Spinal cord (tissue), 10 donors: ENCODE results near the gene TRIM9. TPM values are rescaled to one million over a fixed set of nuclear protein-coding genes. Genes with fewer than 3 reads are reported as not detected.

Experiments
- DNase-seq, 6 donors: peaks; one replicate each; pipeline versions ENCODE4 v3.0.0 to v3.0.0-alpha.2; 2013 to 2015; ENCODE audit warnings: low spot score in 6 of 6, low read depth in 4 of 6
- H3K27ac ChIP-seq: one replicate; pipeline ENCODE4 v1.5.1; 2013; ENCODE audit warnings: low read depth, low read length, control low read depth
- H3K27me3 ChIP-seq: one replicate; pipeline ENCODE4 v1.6.1; 2013; ENCODE audit warnings: low read length; ENCODE audit not compliant: control insufficient read depth, insufficient read depth
- H3K36me3 ChIP-seq: one replicate; pipeline ENCODE4 v1.6.1; 2013; ENCODE audit warnings: low read length; ENCODE audit not compliant: control insufficient read depth, insufficient read depth
- H3K4me1 ChIP-seq: one replicate; pipeline ENCODE4 v1.6.1; 2013; ENCODE audit warnings: low read length; ENCODE audit not compliant: control insufficient read depth, insufficient read depth
- H3K4me3 ChIP-seq: one replicate; pipeline ENCODE4 v1.5.1; 2013; ENCODE audit warnings: low read depth, low read length, control low read depth
- H3K9me3 ChIP-seq: one replicate; pipeline ENCODE4 v1.6.1; 2013; ENCODE audit warnings: low read length; ENCODE audit not compliant: control insufficient read depth, insufficient read depth
- WGBS: methylation state at CpG from one replicate; pipeline ENCODE4 v1.1.5; 2013; ENCODE audit warnings: missing lambda C conversion rate; ENCODE audit not compliant: insufficient coverage; 5-methylcytosine and 5-hydroxymethylcytosine counted together
- long read RNA-seq, 4 donors: transcript quantifications; one replicate each; lab custom pipeline, GENCODE V29; 2026
- polyA plus RNA-seq, 2 donors: library from polyadenylated mRNA; unstranded; fragments of 120-200 nt; gene quantifications; one replicate each; pipeline ENCODE4 v1.2.1, GENCODE V29; 2013; ENCODE audit not compliant: insufficient read length in 2 of 2
- total RNA-seq, 2 donors: library from RNA; depleted of rRNA in 1 of 2; stranded (reverse); fragments of 120-200 nt in 1 of 2; fragments of >200 nt in 1 of 2; gene quantifications; one replicate each; pipeline versions ENCODE4 v1.2.3 to v1.2.4, GENCODE V29; 2013 to 2014
- donor health status: healthy.

TRIM9 gene
- total RNA-seq = 10 to 100 TPM; 28.9 to 52.9 TPM
- polyA plus RNA-seq = 100 to 1,000 TPM; 104 to 122 TPM
- long read RNA-seq, donor 1, full-length matches to known transcripts = 10 of 34 reads
- long read RNA-seq, donor 1, partial matches to known transcripts = 24 of 34 reads
- long read RNA-seq, donor 1, other reads (novel, unspliced or antisense) = 0 of 34 reads
- long read RNA-seq, donor 2, full-length matches to known transcripts = 4 of 18 reads
- long read RNA-seq, donor 2, partial matches to known transcripts = 14 of 18 reads
- long read RNA-seq, donor 2, other reads (novel, unspliced or antisense) = 0 of 18 reads
- long read RNA-seq, donor 3, partial matches to known transcripts = 19 of 20 reads
- long read RNA-seq, donor 3, other reads (novel, unspliced or antisense) = 0 of 20 reads
- long read RNA-seq, donor 4 = 0 reads

DNA sequence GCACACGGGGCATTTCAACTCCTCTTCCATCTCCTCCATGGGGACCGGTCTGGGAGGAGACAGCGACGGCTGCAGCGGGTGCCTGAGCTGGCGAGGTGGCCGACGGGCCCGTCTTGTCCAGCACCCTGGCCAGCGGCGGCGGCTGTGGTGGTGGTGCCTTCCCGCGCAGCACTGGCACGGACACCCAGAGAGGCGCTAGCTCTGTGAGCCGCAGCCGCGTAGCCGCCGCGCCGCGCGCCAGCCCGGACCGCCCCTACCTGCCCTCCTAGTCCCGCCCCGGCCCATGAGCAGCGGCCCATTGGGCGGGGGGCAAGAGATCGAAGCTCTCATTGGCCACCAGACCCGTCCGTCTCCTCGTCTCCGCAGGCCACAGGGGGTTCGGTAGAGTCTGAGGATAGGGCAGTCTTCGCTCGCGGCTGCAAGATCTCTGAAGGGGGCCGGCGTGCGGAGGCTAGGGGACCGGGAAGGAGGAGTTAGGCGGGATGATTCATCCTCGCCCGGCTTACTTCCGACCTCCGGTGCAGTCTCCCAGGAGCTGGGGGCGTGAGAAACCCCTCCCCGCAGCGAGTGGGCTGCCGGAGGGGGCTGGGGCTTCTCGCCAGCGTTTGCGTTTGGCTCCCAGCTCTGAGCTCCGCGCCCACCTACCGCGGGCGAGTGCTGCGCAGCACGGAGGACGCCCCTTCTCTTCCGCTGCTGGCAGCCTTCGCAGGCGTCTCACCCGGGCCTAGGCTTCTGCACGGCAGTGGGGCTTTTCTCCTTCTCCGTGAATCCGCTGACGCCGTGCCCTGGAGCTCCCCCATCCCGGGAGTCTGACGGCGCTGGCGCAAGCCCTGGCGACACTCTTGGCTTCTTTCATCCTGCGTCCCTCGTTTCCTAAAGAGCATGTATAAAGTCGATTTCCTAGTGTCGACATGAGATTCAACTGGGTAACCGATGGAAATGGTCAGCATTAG lies at the start of gene TRIM9:
TSS of gene TRIM9 (minus strand) at position 205 of the 953 bp plus-strand sequence. CDS start at position 39, 166 bp downstream.
- Histone ChIP-seq H3K4me1 (peaks cover 26% of the 10 kb centered on the region), H3K27me3 (peaks cover 3% of the 10 kb centered on the region)
- WGBS = 0% methylated on average over 83 of the region's 83 CpGs

DNA sequence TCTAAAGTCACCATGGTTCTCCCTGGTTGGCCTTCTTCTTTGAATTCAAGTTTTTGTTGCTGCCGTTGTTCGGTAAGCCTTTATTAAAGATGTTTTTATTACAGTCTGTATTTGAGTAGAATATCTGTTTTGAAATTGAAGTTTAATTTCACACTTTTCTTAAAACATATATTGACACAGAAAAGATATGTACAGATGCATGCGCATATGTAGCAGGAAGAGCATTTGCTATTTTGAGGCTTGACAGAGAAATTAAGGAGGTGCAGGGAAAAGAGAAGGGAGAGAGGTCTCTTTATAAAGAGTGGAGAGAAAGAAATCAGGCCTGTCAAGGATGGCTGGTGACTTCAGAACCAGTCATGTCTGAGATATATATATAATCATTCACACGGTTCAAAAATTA lies 46.0 kb upstream of the TRIM9 start:
- H3K4me1 ChIP-seq = no peaks in the 10 kb centered on the region
- no peaks in the 10 kb centered on the region for H3K27me3 ChIP-seq
- WGBS = 100% methylated on average over 1 of the region's 4 CpGs
- no peaks in the 10 kb centered on the region for H3K36me3 ChIP-seq
- no peak overlapping the region for H3K27ac ChIP-seq
- peak in 1 of 6 donors; percentile 61 for DNase-seq
- no peaks in the 10 kb centered on the region for H3K9me3 ChIP-seq
- H3K4me3 ChIP-seq = no peak overlapping the region

More for the DNA sequence above, at the start of gene TRIM9:
- Histone ChIP-seq H3K27ac (peak within 1 kb of the TSS; percentile 98), H3K4me3 (peak within 1 kb of the TSS; percentile 90), H3K9me3 (no peaks in the 10 kb centered on the region), H3K36me3 (no peaks in the 10 kb centered on the region)
- peak; percentile 88 to 100 (median 98) for DNase-seq

- Histone ChIP-seq H3K36me3 (no peaks in the 10 kb centered on the region), H3K27ac (no peak overlapping the region), H3K4me1 (no peaks in the 10 kb centered on the region), H3K9me3 (no peaks in the 10 kb centered on the region), H3K4me3 (no peak overlapping the region), H3K27me3 (no peaks in the 10 kb centered on the region)
- no CpG with 5 or more reads among the region's 5 CpGs for WGBS
- DNase-seq = peak in 1 of 6 donors; percentile 90
Observed at GRCh38 chr14:51140338-51140737, 45.4 kb upstream of the TRIM9 start.

GRCh38 chr14:51139121-51139681 lies 44.3 kb upstream of the TRIM9 start:
- Histone ChIP-seq H3K36me3 (no peaks in the 10 kb centered on the region), H3K4me1 (no peaks in the 10 kb centered on the region), H3K4me3 (no peak overlapping the region), H3K27ac (no peak overlapping the region), H3K9me3 (no peaks in the 10 kb centered on the region), H3K27me3 (no peaks in the 10 kb centered on the region)
- peak in 2 of 6 donors; percentile 52 to 82 for DNase-seq
- 59% methylated on average over 6 of the region's 6 CpGs for whole genome bisulfite sequencing

- no peak for DNase-seq
- Histone ChIP-seq H3K4me3 (no peak overlapping the region), H3K36me3 (no peaks in the 10 kb centered on the region), H3K27ac (no peak overlapping the region), H3K27me3 (no peaks in the 10 kb centered on the region), H3K4me1 (no peaks in the 10 kb centered on the region), H3K9me3 (no peaks in the 10 kb centered on the region)
- WGBS = no CpG with 5 or more reads among the region's 2 CpGs
Observed at GRCh38 chr14:51138404-51139103, 43.6 kb upstream of the TRIM9 start.

DNA sequence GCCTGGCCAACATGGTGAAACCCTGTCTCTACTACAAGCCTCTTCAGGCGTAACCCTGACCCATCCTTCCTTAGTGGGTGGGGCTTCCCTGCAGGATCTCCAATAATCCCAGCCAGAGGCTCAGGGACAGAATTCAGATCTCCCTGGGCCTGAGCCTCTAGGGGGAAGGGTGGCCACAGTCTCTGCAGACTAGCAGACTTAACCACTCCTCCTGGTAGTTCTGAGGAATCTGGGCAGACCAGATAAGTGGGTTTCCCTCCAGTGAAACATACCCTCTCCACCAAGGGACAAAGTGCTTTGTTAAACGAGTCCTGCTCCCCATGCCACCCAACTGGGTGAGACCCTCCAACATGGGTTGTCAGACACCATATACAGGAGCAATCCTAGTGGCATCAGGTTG lies 36.6 kb upstream of the TRIM9 start:
- Histone ChIP-seq H3K27ac (no peak overlapping the region), H3K4me1 (no peaks in the 10 kb centered on the region), H3K4me3 (no peak overlapping the region), H3K36me3 (no peaks in the 10 kb centered on the region), H3K27me3 (no peaks in the 10 kb centered on the region), H3K9me3 (no peaks in the 10 kb centered on the region)
- WGBS = 88% methylated on average over 1 of the region's 2 CpGs
- DNase-seq = no peak

DNA sequence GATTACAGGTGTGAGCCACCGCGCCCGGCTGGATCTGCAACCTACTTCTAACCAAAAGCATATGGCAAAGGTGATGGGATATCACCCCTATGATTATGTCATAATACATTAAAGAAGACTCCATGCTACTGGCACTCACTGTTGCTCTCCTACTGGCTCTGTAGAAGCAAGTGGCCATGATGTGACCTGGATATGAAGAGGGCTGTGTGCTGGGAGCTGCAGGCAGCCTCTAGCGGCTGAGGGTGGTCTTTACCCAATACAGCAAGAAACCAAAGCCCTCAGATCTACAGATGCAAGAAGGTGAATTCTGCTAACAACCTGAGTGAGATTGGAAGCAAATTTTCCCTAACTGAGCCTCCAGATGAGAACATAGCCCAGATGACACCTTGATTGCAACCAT lies 34.2 kb upstream of the TRIM9 start:
- Histone ChIP-seq H3K4me3 (no peak overlapping the region), H3K4me1 (no peaks in the 10 kb centered on the region), H3K27ac (no peak overlapping the region), H3K9me3 (no peaks in the 10 kb centered on the region), H3K36me3 (no peaks in the 10 kb centered on the region), H3K27me3 (no peaks in the 10 kb centered on the region)
- no CpG with 5 or more reads among the region's 4 CpGs for WGBS
- DNase-seq = no peak

- Histone ChIP-seq H3K4me1 (no peaks in the 10 kb centered on the region), H3K27ac (no peak overlapping the region), H3K9me3 (no peaks in the 10 kb centered on the region), H3K4me3 (no peak overlapping the region), H3K36me3 (no peaks in the 10 kb centered on the region), H3K27me3 (no peaks in the 10 kb centered on the region)
- DNase-seq = no peak
- WGBS = no CpG with 5 or more reads among the region's 5 CpGs
Observed at GRCh38 chr14:51124029-51124428, 29.1 kb upstream of the TRIM9 start.

GRCh38 chr14:51121096-51121495 lies 26.2 kb upstream of the TRIM9 start:
- H3K4me1 ChIP-seq = no peaks in the 10 kb centered on the region
- no peaks in the 10 kb centered on the region for H3K27me3 ChIP-seq
- no peak for DNase-seq
- H3K4me3 ChIP-seq = no peak overlapping the region
- 100% methylated on average over 1 of the region's 3 CpGs for WGBS
- no peak overlapping the region for H3K27ac ChIP-seq
- no peaks in the 10 kb centered on the region for H3K9me3 ChIP-seq
- H3K36me3 ChIP-seq = no peaks in the 10 kb centered on the region
